HepG2 (cell line): ENCODE data around the gene MMP19. TPM values are rescaled to one million over a fixed set of nuclear protein-coding genes. Genes with fewer than 3 reads are reported as not detected.
A peak's percentile ranks its signal among the peaks of the same experiment; 100 is the strongest.

Experiments
- FOXM1 ChIP-seq: sonication (generic); formaldehyde crosslinking; IDR thresholded peaks from 2 replicates; pipeline ENCODE4 v1.5.0; 2020; ENCODE audit warnings: missing genetic modification reagents
- FOXO4 ChIP-seq: sonication (generic); formaldehyde crosslinking; conservative IDR thresholded peaks from 2 replicates; pipeline ENCODE4 v1.8.1; 2023; ENCODE audit warnings: missing genetic modification reagents
- HIVEP1 ChIP-seq: sonication (generic); formaldehyde crosslinking; IDR thresholded peaks from 2 replicates; pipeline ENCODE4 v1.4.0; 2020; ENCODE audit warnings: mild to moderate bottlenecking, missing genetic modification reagents
- PHB2 ChIP-seq: fragments of 450-650 bp; IDR thresholded peaks from 2 replicates; pipeline ENCODE4 v1.6.1; 2018; ENCODE audit not compliant: partially characterized antibody
- PHF20 ChIP-seq: sonication (generic); formaldehyde crosslinking; IDR thresholded peaks from 2 replicates; pipeline ENCODE4 v1.5.0; 2020; ENCODE audit warnings: mild to moderate bottlenecking, missing genetic modification reagents
- POLR2AphosphoS5 ChIP-seq: IDR thresholded peaks from 2 replicates; pipeline ENCODE4 v1.6.1; 2012; ENCODE audit warnings: low read depth, low read length
- PRPF4 ChIP-seq: fragments of 200-400 bp; formaldehyde crosslinking; IDR thresholded peaks from 2 replicates; pipeline ENCODE4 v1.6.1; 2016; ENCODE audit warnings: low read length, low read depth; ENCODE audit not compliant: poor library complexity, severe bottlenecking
- SIN3A ChIP-seq: IDR thresholded peaks from 2 replicates; pipeline ENCODE4 v1.6.1; 2011; ENCODE audit warnings: low read depth, mild to moderate bottlenecking, control low read depth, low read length, borderline replicate concordance
- SNAPC5 ChIP-seq: sonication (generic); formaldehyde crosslinking; IDR thresholded peaks from 2 replicates; pipeline ENCODE4 v1.8.1; 2023; ENCODE audit warnings: mild to moderate bottlenecking, missing genetic modification reagents, borderline replicate concordance
- TAF15 ChIP-seq: fragments of 200-400 bp; formaldehyde crosslinking; IDR thresholded peaks from one replicate; pipeline ENCODE4 v1.6.1; 2018; ENCODE audit warnings: mild to moderate bottlenecking, low read depth, low read length; ENCODE audit not compliant: poor library complexity, severe bottlenecking
- TEAD3 ChIP-seq: optimal IDR thresholded peaks from 2 replicates; pipeline ENCODE3; 2016; ENCODE audit warnings: borderline replicate concordance
- THAP11 ChIP-seq: IDR thresholded peaks from 2 replicates; pipeline ENCODE4 v1.6.1; 2016; ENCODE audit warnings: missing biosample characterization, missing genetic modification reagents
- ZBTB21 ChIP-seq: sonication (generic); formaldehyde crosslinking; IDR thresholded peaks from 2 replicates; pipeline ENCODE4 v1.4.0; 2020; ENCODE audit warnings: missing genetic modification reagents
- ZC3H4 ChIP-seq: sonication (generic); formaldehyde crosslinking; IDR thresholded peaks from 2 replicates; pipeline ENCODE4 v1.4.0; 2020; ENCODE audit warnings: missing genetic modification reagents, borderline replicate concordance
- ZNF251 ChIP-seq: sonication (generic); formaldehyde crosslinking; IDR thresholded peaks from 2 replicates; pipeline ENCODE4 v1.9.0; 2021; ENCODE audit warnings: mild to moderate bottlenecking, missing genetic modification reagents
- ZNF362 ChIP-seq: sonication (generic); formaldehyde crosslinking; IDR thresholded peaks from 2 replicates; pipeline ENCODE4 v1.4.0; 2020; ENCODE audit warnings: missing genetic modification reagents, mild to moderate bottlenecking, borderline replicate concordance
- ZNF589 ChIP-seq: sonication (generic); formaldehyde crosslinking; conservative IDR thresholded peaks from 2 replicates; pipeline ENCODE4 v1.8.0; 2022; ENCODE audit warnings: mild to moderate bottlenecking, moderate library complexity, missing genetic modification reagents
- ZSCAN30 ChIP-seq: sonication (generic); formaldehyde crosslinking; IDR thresholded peaks from 2 replicates; pipeline ENCODE4 v1.5.0; 2020; ENCODE audit warnings: mild to moderate bottlenecking, missing genetic modification reagents
- polyA plus RNA-seq, 8 experiments: library from polyadenylated mRNA; depleted of rRNA in 3 of 8; stranded (reverse) in 7 of 8; unstranded in 1 of 8; fragments of >200 nt; fragmentation: Illumina TruSeq in 4 of 8; extraction: Trizol in 4 of 8; gene quantifications; 2 replicates each; pipeline versions ENCODE4 v1.2.1 to v1.2.3, GENCODE V29; 2011 to 2016; ENCODE audit warnings: low read depth in 4 of 8, missing spikeins in 1 of 8, mixed read lengths in 1 of 8; ENCODE audit not compliant: insufficient read depth in 1 of 8
- total RNA-seq, 5 experiments: library from RNA; depleted of rRNA; stranded (reverse); fragments of >200 nt; fragmentation: Illumina TruSeq; extraction: Trizol; gene quantifications; 2 replicates each; pipeline ENCODE4 v1.2.3, GENCODE V29; 2016; ENCODE audit warnings: low read depth in 1 of 5
- TF ChIP-seq, protein P1 (sequence below): sonication (generic); formaldehyde crosslinking; IDR thresholded peaks from 2 replicates; pipeline ENCODE4 v1.5.0; 2020; ENCODE audit warnings: mild to moderate bottlenecking, missing genetic modification reagents, moderate library complexity
- TF ChIP-seq, protein P2 (sequence below): IDR thresholded peaks from 2 replicates; pipeline ENCODE4 v1.6.1; 2016
- TF ChIP-seq, protein P3 (sequence below): sonication (generic); formaldehyde crosslinking; IDR thresholded peaks from 2 replicates; pipeline ENCODE4 v1.4.0; 2020; ENCODE audit warnings: mild to moderate bottlenecking, low read depth, missing genetic modification reagents

The MMP19 gene
- total and polyA plus RNA-seq, 2 of the 13 experiments (the other 11 are each of a cell fraction or from before 2014, with no cell fraction given), result 0.07 to 0.08 TPM

GRCh38 chr12:55829967-55830600, 12.7 kb downstream of the MMP19 start (continued):
- TF ChIP-seq FOXO4 (CRISPR knock-in tag), result no peak
- no peak for TF ChIP-seq ZNF362
- peak; percentile 27; the same call in 1 of the 2 replicates for TF ChIP-seq ZC3H4 (CRISPR knock-in tag)
- no peak for TF ChIP-seq TAF15
- no peak for TF ChIP-seq SNAPC5
- TF ChIP-seq PHB2, result no peak
- TF ChIP-seq, protein P1, sequence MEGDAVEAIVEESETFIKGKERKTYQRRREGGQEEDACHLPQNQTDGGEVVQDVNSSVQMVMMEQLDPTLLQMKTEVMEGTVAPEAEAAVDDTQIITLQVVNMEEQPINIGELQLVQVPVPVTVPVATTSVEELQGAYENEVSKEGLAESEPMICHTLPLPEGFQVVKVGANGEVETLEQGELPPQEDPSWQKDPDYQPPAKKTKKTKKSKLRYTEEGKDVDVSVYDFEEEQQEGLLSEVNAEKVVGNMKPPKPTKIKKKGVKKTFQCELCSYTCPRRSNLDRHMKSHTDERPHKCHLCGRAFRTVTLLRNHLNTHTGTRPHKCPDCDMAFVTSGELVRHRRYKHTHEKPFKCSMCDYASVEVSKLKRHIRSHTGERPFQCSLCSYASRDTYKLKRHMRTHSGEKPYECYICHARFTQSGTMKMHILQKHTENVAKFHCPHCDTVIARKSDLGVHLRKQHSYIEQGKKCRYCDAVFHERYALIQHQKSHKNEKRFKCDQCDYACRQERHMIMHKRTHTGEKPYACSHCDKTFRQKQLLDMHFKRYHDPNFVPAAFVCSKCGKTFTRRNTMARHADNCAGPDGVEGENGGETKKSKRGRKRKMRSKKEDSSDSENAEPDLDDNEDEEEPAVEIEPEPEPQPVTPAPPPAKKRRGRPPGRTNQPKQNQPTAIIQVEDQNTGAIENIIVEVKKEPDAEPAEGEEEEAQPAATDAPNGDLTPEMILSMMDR (CRISPR knock-in tag), result no peak
- no peak for TF ChIP-seq HIVEP1 (CRISPR knock-in tag)
- no peak for TF ChIP-seq PRPF4
- TF ChIP-seq ZNF589 (CRISPR knock-in tag), result no peak
- TF ChIP-seq THAP11 (CRISPR knock-in tag), result no peak
- TF ChIP-seq, protein P2, sequence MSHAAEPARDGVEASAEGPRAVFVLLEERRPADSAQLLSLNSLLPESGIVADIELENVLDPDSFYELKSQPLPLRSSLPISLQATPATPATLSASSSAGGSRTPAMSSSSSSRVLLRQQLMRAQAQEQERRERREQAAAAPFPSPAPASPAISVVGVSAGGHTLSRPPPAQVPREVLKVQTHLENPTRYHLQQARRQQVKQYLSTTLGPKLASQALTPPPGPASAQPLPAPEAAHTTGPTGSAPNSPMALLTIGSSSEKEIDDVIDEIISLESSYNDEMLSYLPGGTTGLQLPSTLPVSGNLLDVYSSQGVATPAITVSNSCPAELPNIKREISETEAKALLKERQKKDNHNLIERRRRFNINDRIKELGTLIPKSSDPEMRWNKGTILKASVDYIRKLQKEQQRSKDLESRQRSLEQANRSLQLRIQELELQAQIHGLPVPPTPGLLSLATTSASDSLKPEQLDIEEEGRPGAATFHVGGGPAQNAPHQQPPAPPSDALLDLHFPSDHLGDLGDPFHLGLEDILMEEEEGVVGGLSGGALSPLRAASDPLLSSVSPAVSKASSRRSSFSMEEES, result no peak
- peak; percentile 74; the same call in 1 of the 2 replicates for TF ChIP-seq POLR2AphosphoS5
- no peak for TF ChIP-seq SIN3A
- no peak for TF ChIP-seq FOXM1 (CRISPR knock-in tag)
- no peak for TF ChIP-seq ZBTB21 (CRISPR knock-in tag)
- TF ChIP-seq PHF20 (CRISPR knock-in tag), result no peak
- TF ChIP-seq, protein P3, sequence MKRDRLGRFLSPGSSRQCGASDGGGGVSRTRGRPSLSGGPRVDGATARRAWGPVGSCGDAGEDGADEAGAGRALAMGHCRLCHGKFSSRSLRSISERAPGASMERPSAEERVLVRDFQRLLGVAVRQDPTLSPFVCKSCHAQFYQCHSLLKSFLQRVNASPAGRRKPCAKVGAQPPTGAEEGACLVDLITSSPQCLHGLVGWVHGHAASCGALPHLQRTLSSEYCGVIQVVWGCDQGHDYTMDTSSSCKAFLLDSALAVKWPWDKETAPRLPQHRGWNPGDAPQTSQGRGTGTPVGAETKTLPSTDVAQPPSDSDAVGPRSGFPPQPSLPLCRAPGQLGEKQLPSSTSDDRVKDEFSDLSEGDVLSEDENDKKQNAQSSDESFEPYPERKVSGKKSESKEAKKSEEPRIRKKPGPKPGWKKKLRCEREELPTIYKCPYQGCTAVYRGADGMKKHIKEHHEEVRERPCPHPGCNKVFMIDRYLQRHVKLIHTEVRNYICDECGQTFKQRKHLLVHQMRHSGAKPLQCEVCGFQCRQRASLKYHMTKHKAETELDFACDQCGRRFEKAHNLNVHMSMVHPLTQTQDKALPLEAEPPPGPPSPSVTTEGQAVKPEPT (CRISPR knock-in tag), result no peak
- 0 out of 2 replicates have a peak, but pooled peaks have one; percentile 18 for TF ChIP-seq ZSCAN30 (CRISPR knock-in tag)
- TF ChIP-seq TEAD3 (CRISPR knock-in tag), result no peak
- no peak for TF ChIP-seq ZNF251 (CRISPR knock-in tag)
